ENCODE data around the gene CFAP126. TPM values are rescaled to one million over a fixed set of nuclear protein-coding genes. Genes with fewer than 3 reads are reported as not detected.
"Not testable (repeated sequence)": the region's sequence is repeated elsewhere in the genome, so short reads cannot be mapped to it uniquely, and the experiment has no call there.

The CFAP126 gene, protein sequence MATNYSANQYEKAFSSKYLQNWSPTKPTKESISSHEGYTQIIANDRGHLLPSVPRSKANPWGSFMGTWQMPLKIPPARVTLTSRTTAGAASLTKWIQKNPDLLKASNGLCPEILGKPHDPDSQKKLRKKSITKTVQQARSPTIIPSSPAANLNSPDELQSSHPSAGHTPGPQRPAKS
- not detected for polyA plus RNA-seq (2012; ENCODE audit: low read depth, missing spikeins)

DNA sequence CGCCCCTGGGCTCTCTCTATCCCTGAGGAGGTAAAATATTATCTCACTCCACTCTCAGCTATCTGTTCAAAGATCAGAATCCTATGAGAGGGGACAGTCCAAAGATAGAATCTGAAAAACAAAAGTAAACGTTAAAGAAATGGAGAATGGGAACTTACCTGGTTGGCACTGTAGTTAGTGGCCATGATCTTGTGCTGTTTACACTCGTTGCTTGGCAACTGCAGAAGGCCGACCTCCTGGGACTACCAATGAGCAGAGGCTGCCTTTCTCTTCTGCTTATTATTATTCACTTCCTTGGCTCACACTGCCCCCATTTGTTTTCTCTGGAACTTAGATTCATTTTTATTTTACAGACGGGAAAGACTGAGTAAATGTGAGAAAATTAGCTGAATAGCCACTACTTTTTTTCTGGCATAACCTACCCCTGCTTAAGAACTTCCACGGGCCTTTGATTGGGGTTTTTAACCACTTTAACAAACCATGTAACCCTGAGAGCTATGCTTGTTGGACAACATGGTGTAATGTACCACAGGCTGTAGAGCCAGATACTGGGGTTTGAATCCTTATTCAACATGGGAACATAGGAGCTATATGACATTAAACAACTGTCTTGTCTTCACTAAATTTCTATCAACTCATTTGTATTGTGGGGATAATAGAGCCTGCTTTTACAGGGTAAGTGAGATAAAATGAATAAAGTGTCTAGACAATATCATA, at the start of gene CFAP126:
Gene CFAP126 (minus strand): TSS at position 193 of the 717 bp plus-strand sequence. CDS start 8 bp downstream, at position 185.
- TF ChIP-seq PAX5 (IDR thresholded peaks at IDR 0.05; ENCODE audit: insufficient read depth, low read length, severe bottlenecking) (no peak), POLR2AphosphoS5 (IDR thresholded peaks at IDR 0.05; ENCODE audit: low read depth, low read length) (no peak), TAF1 (IDR thresholded peaks at IDR 0.05; ENCODE audit: low read depth, low read length) (no peak), POLR2A (IDR thresholded peaks at IDR 0.05; ENCODE audit: low read depth, low read length) (no peak), SPI1 (IDR thresholded peaks at IDR 0.05; ENCODE audit: low read depth, low read length) (peak; percentile 22; the same call in 1 of the 2 replicates), POU2F2 (IDR thresholded peaks at IDR 0.05; ENCODE audit: low read depth, low read length) (no peak)
- peak; percentile 94 for FAIRE-seq
- DNase-seq (ENCODE audit: insufficient read length, low spot score): peak; percentile 67

DNA sequence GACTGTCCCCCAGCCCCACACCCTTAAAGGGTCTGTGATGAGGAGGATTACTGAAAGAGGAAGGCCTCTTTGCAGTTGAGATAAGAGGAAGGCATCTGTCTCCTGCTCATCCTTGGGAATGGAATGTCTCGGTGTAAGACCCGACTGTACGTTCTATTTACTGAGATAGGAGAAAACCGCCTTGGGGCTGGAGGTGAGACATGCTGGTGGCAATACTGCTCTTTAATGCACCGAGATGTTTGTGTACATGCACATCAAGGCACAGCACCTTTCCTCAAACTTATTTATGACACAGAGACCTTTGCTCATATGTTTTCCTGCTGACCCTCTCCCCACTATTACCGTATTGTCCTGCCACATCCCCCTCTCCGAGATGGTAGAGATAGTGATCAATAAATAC, 45.4 kb upstream of the CFAP126 start:
- not testable (repeated sequence) for FAIRE-seq; DNase-seq (ENCODE audit: insufficient read length, low spot score)

DNA sequence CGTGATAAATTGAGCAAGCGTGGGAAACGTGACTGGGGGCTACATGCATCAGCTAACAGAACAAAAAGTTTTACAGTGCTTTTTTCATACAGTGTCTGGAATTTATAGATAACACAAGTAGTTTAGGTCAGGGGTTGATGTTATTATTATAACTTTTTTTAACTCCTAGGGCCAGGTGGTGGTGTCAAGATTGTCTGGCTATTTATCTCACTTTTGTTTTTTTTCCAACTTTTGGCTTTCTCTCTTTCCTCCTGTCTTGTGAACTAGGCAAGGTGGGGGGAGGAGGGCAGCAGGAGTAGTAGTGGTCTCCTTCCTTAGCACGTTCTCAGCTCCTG, 42.9 kb upstream of the CFAP126 start:
- DNase-seq (ENCODE audit: insufficient read length, low spot score); FAIRE-seq: not testable (repeated sequence)

DNA sequence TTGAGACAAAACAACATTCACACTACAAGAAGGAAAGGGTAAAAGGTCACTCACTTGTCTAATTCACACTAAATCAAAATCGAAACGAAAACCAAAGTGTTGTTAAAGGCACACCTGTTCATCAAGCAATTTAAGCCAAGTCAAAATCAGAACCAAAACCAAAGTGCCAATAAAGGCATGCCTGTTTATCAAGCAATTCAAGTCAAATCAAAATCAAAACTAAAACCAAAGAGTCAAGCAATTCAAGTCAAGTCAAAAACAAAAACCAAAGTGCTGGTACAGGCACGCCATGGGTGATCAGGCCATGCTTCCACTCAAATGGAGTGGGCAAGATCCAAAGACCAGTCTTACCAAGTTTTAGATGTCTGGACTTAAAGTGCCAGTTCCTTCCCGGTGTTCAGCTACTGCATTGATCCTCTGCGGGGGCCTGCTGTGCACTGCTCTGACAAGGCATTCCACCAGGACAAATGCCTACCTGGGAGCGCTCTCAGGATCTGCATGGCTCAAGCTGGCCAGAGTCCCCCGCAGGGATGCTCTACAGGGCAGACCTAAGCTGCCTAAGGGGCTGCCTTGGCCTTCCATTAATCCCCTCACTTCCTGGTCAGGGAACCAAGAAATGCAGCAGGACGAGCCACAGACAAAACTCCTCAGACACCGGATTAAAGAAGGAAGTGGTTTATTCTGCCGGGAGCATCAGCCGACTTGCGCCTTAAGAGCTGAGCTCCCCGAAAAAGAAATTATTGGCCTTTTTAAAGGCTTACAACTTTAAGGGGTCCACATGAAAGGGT, 42.4 kb upstream of the CFAP126 start:
- not testable (repeated sequence) for DNase-seq (ENCODE audit: insufficient read length, low spot score); FAIRE-seq

DNA sequence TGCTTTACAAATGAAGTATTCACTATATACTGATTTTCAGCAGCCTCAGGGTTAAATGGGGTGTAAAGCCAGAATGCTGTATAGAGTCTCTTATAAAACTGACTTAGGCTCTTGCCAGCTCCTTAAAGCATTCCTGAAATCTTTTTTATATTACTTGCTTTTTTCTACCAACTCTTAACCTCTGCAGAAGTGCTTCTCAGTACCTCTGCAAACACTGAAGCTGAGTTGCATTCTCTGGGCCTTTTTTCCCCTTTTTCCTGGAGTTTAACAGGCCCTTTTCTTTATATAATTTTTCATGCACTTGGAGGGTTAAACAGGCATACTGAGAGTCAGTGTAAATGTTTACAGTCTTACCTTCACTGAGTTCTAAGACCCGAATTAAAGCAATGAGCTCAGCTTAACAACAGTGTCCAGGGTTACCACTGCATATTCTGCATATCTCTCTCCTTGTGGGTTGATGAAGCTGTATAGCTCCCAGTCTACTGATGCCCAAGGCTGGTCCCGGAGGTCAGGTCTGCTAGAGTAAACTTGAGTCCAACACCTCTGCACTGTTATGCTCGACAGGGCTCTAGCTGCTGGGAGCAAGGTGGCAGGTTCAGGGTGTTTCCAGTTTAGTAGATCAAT, 40.9 kb upstream of the CFAP126 start:
- DNase-seq (ENCODE audit: insufficient read length, low spot score): no peak
- no peak for FAIRE-seq
- TF ChIP-seq POLR2AphosphoS5 (IDR thresholded peaks at IDR 0.05; ENCODE audit: low read depth, low read length): no peak
- no peak for TF ChIP-seq PAX5 (IDR thresholded peaks at IDR 0.05; ENCODE audit: insufficient read depth, low read length, severe bottlenecking)
- no peak for TF ChIP-seq POU2F2 (IDR thresholded peaks at IDR 0.05; ENCODE audit: low read depth, low read length)
- no peak for TF ChIP-seq POLR2A (IDR thresholded peaks at IDR 0.05; ENCODE audit: low read depth, low read length)
- TF ChIP-seq SPI1 (IDR thresholded peaks at IDR 0.05; ENCODE audit: low read depth, low read length): no peak
- no peak for TF ChIP-seq TAF1 (IDR thresholded peaks at IDR 0.05; ENCODE audit: low read depth, low read length)

DNA sequence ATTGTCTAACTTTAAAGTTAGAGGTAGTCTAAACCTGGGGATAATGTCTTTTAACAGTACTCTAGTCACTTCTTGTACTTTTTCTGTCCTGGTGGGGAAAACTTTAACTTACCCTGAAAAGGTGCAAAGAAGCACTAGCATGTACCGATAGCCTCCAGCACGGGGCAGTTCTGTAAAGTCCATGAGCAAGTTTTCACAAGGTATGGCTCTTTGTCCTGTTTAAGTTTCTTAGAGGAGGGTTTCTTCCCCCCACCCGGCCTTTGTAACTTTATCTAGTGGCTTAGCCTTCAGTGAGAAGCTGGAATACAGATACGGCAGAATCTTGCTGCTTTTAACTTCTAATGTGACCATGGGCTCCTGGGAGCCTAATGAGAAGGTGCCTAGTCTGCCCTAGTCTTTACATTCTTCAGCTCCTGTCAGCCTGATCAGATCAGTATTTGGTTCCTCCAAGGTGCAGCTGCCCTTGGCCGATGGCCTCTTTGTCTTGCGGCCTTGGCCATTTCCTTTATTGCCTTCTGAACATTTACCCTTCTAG, 39.8 kb upstream of the CFAP126 start:
- no peak for TF ChIP-seq POLR2A (IDR thresholded peaks at IDR 0.05; ENCODE audit: low read depth, low read length)
- no peak for TF ChIP-seq SPI1 (IDR thresholded peaks at IDR 0.05; ENCODE audit: low read depth, low read length)
- TF ChIP-seq POU2F2 (IDR thresholded peaks at IDR 0.05; ENCODE audit: low read depth, low read length): no peak
- TF ChIP-seq PAX5 (IDR thresholded peaks at IDR 0.05; ENCODE audit: insufficient read depth, low read length, severe bottlenecking): no peak
- TF ChIP-seq TAF1 (IDR thresholded peaks at IDR 0.05; ENCODE audit: low read depth, low read length): no peak
- no peak for TF ChIP-seq POLR2AphosphoS5 (IDR thresholded peaks at IDR 0.05; ENCODE audit: low read depth, low read length)
- FAIRE-seq: no peak
- DNase-seq (ENCODE audit: insufficient read length, low spot score): no peak

DNA sequence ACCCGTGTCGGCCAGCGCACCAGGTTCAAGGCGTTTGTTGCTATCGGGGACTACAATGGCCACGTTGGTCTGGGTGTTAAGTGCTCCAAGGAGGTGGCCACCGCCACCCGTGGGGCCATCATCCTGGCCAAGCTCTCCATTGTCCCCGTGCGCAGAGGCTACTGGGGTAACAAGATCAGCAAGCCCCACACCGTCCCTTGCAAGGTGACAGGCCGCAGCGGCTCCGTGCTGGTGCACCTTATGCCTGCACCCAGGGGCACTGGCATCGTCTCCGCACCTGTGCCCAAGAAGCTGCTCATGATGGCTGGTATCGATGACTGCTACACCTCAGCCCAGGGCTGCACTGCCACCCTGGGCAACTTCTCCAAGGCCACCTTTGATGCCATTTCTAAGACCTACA, 38.9 kb upstream of the CFAP126 start:
- not testable (repeated sequence) for FAIRE-seq; DNase-seq (ENCODE audit: insufficient read length, low spot score)

DNA sequence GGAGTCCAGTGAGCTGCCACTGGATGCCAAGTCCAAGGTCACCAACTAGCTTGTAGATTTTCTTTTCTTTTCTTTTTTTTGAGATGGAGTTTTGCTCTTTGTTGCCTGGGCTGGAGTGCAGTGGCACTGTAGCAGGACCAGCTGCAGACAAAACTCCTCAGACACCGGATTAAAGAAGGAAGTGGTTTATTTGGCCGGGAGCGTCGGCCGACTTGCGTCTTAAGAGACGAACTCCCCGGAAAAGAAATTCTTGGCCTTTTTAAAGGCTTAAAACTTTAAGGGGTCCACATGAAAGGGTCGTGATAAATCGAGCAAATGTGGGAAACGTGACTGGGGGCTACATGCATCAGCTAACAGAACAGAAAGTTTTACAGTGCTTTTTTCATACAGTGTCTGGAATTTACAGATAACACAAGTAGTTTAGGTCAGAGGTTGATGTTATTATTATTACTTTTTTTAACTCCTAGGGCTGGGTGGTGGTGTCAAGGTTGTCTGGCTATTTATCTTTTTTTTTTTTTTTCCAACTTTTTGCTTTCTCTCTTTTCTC, 36.4 kb upstream of the CFAP126 start:
- no peak for DNase-seq (ENCODE audit: insufficient read length, low spot score)
- FAIRE-seq: no peak

DNA sequence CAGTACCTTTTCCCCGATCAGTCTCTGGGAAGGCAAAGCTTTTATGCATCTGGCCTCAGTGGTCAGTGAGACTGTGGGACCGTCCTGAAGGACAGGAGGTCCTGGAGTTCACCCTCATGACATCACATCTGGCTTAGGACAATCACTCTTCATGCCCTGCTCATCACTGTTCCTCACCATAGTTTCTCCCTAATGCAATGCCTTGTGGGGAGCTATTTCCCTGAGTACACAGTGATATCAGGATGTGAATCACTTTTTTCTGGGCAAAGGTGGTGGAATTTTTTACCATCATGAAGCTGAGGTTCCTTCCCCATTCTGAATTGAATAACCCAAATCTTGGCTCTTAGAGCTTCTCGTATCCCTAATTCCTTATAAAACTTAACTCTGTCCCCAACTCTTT, 34.8 kb upstream of the CFAP126 start:
- DNase-seq (ENCODE audit: insufficient read length, low spot score) (no peak), FAIRE-seq (peak; percentile 23)
- no peak for TF ChIP-seq SPI1 (IDR thresholded peaks at IDR 0.05; ENCODE audit: low read depth, low read length)
- no peak for TF ChIP-seq POLR2A (IDR thresholded peaks at IDR 0.05; ENCODE audit: low read depth, low read length)
- TF ChIP-seq POU2F2 (IDR thresholded peaks at IDR 0.05; ENCODE audit: low read depth, low read length): no peak
- no peak for TF ChIP-seq TAF1 (IDR thresholded peaks at IDR 0.05; ENCODE audit: low read depth, low read length)
- TF ChIP-seq PAX5 (IDR thresholded peaks at IDR 0.05; ENCODE audit: insufficient read depth, low read length, severe bottlenecking): no peak
- TF ChIP-seq POLR2AphosphoS5 (IDR thresholded peaks at IDR 0.05; ENCODE audit: low read depth, low read length): no peak

More for the DNA sequence above, 36.4 kb upstream of the CFAP126 start:
- no peak for TF ChIP-seq POLR2A (IDR thresholded peaks at IDR 0.05; ENCODE audit: low read depth, low read length)
- no peak for TF ChIP-seq PAX5 (IDR thresholded peaks at IDR 0.05; ENCODE audit: insufficient read depth, low read length, severe bottlenecking)
- TF ChIP-seq TAF1 (IDR thresholded peaks at IDR 0.05; ENCODE audit: low read depth, low read length): no peak
- TF ChIP-seq POU2F2 (IDR thresholded peaks at IDR 0.05; ENCODE audit: low read depth, low read length): no peak
- no peak for TF ChIP-seq SPI1 (IDR thresholded peaks at IDR 0.05; ENCODE audit: low read depth, low read length)
- TF ChIP-seq POLR2AphosphoS5 (IDR thresholded peaks at IDR 0.05; ENCODE audit: low read depth, low read length): no peak
